ENCODE data around the gene ADAMTS9.

ADAMTS9 gene

DNA sequence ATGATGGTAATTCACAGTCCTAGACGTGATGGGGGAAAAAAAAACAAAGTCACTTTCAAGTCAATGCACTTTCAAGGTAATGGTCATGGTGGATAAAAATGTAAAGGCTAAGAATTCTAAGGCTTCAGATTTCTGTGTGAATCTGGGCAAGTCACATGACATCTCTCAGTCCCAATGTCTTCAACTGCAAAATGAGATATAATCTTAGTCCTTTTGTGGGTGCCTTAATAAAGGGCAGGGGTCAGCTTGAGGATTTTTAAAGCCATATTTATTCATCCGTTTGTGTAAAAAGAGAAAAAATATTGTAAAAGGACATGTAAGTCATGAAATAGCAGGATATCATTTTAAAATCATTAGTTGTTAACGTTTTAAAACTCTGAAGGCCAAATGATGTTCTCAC lies 83.5 kb downstream of the ADAMTS9 start:
- TF ChIP-seq, protein P1, sequence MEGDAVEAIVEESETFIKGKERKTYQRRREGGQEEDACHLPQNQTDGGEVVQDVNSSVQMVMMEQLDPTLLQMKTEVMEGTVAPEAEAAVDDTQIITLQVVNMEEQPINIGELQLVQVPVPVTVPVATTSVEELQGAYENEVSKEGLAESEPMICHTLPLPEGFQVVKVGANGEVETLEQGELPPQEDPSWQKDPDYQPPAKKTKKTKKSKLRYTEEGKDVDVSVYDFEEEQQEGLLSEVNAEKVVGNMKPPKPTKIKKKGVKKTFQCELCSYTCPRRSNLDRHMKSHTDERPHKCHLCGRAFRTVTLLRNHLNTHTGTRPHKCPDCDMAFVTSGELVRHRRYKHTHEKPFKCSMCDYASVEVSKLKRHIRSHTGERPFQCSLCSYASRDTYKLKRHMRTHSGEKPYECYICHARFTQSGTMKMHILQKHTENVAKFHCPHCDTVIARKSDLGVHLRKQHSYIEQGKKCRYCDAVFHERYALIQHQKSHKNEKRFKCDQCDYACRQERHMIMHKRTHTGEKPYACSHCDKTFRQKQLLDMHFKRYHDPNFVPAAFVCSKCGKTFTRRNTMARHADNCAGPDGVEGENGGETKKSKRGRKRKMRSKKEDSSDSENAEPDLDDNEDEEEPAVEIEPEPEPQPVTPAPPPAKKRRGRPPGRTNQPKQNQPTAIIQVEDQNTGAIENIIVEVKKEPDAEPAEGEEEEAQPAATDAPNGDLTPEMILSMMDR (IDR thresholded peaks at IDR 0.05; ENCODE audit: low read depth, low read length) = no peak
- DNase-seq (ENCODE audit: extremely low read depth, low read depth) = no peak

DNA sequence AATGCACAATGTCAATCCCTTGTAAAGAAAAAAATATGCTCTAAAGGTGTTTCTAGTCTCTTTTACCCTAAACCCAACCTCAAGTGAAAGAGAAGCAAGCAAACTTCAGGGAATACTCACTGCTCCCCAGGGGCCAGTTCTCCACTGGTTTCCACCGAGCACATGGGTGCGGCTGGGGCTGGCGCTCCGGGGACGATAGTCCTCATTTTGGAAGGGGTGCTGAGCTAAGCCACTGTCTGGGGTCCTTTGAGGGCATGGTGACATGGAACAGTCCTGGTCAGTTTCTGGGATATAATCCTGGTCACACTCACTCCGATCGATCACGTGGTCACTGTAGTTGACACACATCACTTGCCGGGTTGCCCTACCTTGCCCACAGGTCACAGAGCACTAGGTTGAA lies 86.0 kb downstream of the ADAMTS9 start:
- no peak for DNase-seq (ENCODE audit: extremely low read depth, low read depth)
- TF ChIP-seq, protein P1 (IDR thresholded peaks at IDR 0.05; ENCODE audit: low read depth, low read length) = no peak

DNA sequence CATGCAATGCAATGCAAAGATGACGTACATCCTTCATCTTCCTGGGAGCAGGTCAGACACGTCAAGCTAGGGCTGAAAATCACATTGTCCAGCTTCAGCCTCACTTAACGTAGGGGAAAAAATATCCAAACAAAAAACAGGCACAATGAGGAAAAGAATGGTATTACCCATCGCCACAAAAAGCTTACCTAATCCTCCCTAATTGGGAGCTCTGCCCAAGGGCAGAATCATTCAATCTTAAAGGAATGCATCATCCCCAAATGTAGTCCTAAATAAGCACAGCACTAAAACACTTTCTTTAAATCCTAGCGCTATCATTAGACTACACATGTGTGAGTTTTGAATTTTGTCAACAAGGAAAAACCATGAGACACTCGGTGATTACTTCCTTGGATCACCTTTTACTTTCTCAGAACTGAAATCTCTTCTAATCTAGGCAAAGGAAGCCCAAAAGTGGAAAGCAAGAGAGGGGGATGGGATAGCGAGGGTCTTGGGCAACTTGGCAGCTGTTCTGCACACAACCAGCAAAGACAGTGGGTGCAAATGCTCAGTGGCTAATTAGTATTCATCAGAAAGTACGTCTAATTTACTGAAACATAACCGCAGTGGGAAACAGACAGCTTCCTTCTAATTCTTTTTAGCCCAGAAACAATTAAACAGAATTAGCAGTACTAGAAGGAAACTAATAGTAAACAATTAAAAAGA lies 87.4 kb downstream of the ADAMTS9 start:
- no peak for DNase-seq (ENCODE audit: extremely low read depth, low read depth)
- TF ChIP-seq, protein P1 (IDR thresholded peaks at IDR 0.05; ENCODE audit: low read depth, low read length) = no peak

DNA sequence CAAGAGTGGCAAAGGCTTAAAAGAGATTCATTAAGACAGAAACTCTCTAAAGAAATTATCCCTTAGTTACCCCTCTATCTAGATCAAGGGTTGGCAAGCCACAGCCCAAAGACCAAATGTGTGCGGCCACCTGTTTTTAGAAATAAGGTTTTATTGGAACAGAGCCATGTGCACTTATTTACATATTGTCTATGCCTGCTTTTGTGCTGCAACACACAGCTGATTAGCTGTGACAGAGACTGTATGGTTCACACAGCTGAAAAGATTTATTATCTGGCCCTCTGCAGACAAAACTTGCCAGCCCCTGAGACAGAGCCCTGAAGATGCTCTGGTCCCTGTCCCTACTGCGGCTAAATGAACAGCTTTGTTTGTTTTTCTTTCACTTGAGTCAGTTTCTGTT lies 88.1 kb downstream of the ADAMTS9 start:
- DNase-seq (ENCODE audit: extremely low read depth, low read depth) = no peak
- TF ChIP-seq, protein P1 (IDR thresholded peaks at IDR 0.05; ENCODE audit: low read depth, low read length) = no peak

DNA sequence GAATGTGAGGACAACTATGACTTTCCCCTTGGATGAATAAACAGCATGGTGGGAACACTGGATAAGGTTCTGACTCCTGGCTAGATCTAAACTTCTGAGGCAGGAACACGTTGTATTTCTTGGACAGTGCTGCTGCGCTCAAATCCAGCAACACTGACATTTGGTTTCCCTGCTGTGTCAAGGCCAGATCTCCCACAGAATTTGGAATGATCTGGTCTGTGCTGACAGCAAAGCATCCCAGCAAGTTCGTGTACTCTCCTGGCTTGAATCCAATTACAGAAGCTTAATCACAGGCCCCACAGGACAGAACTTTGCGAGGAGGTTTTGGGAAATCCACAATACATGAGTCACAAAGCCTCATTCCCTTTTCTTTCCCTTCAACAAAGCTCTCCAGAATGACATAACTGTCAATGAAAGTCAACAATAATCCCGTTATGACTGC lies 92.5 kb downstream of the ADAMTS9 start:
- TF ChIP-seq, protein P1 (IDR thresholded peaks at IDR 0.05; ENCODE audit: low read depth, low read length) = no peak
- no peak for DNase-seq (ENCODE audit: extremely low read depth, low read depth)

DNA sequence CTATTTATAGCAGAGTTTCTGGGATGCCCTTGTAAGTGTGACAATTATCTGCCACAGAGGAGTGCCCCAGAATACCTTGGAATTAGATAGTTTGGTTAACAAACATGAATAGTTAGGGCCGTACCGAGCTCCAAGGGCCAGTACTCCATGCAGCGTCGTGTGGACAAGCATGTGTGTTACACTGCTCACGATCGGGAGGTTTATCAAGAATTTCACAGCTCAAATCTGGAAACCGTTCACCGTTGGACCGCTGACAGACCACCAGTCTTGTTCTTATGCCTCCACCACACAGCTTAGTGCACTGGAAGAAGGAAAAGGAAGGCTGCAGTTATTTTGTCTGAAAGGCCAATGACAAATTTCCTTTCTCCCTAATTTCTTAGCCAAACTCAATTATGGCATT lies 93.7 kb downstream of the ADAMTS9 start:
- TF ChIP-seq, protein P1 (IDR thresholded peaks at IDR 0.05; ENCODE audit: low read depth, low read length) = no peak
- DNase-seq (ENCODE audit: extremely low read depth, low read depth) = no peak

DNA sequence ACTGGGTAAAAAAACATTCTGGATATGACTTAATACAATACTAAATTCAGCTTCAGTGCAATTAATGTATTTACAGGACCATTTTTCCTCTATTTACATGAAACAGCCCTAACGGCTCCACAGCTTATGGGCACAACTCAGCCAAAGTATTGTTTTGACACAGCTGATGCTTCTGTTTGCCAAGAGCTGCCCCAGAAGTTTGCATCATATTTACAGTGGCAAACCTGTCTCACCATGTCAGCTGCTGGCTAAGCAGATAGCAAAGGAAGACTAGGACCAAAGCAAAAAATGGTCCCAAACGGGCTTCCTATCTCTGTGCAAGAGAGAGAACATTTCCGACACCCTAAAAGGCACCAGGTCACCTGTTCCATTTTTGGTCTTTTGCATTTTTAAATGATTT lies 94.5 kb downstream of the ADAMTS9 start:
- TF ChIP-seq, protein P1 (IDR thresholded peaks at IDR 0.05; ENCODE audit: low read depth, low read length) = no peak
- DNase-seq (ENCODE audit: extremely low read depth, low read depth) = no peak

Data from AG09319 (cell line).